Fibroblast of mammary gland (primary cell): ENCODE measurements around the gene CHKB.

ENCODE experiments used
- DNase-seq: peaks from one replicate; pipeline ENCODE4 v3.0.0-alpha.2; 2010; ENCODE audit warnings: low read depth
- H3K4me3 ChIP-seq: 2 replicates; pipeline ENCODE4 v1.5.1; 2011; ENCODE audit warnings: low read depth, mild to moderate bottlenecking, low read length, moderate library complexity; ENCODE audit not compliant: control insufficient read depth
- TF ChIP-seq, protein P1 (sequence below): conservative IDR thresholded peaks from 2 replicates; pipeline ENCODE4 v1.5.1; 2011; ENCODE audit warnings: low read depth, low read length, inconsistent platforms; ENCODE audit not compliant: control insufficient read depth, insufficient read depth

The CHKB gene

DNA sequence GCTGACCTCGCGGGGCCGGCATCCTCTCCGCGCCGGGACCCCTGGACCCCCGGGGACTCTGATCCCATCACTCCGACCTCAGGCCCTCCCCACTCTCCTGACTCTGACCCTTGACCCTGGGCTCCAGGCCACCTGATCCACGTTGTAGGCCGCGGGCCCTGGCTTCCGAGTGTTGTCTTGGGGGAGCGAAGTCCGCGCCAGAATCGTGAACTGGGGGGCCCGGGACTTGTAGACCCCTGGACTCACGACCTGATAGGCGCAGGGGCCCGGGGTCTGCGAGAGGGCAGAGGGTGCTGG, 52.1 kb downstream of the CHKB start:
- TF ChIP-seq, protein P1, sequence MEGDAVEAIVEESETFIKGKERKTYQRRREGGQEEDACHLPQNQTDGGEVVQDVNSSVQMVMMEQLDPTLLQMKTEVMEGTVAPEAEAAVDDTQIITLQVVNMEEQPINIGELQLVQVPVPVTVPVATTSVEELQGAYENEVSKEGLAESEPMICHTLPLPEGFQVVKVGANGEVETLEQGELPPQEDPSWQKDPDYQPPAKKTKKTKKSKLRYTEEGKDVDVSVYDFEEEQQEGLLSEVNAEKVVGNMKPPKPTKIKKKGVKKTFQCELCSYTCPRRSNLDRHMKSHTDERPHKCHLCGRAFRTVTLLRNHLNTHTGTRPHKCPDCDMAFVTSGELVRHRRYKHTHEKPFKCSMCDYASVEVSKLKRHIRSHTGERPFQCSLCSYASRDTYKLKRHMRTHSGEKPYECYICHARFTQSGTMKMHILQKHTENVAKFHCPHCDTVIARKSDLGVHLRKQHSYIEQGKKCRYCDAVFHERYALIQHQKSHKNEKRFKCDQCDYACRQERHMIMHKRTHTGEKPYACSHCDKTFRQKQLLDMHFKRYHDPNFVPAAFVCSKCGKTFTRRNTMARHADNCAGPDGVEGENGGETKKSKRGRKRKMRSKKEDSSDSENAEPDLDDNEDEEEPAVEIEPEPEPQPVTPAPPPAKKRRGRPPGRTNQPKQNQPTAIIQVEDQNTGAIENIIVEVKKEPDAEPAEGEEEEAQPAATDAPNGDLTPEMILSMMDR, result no peak
- H3K4me3 ChIP-seq, result peak overlapping the region; percentile 55
- no peak for DNase-seq

DNA sequence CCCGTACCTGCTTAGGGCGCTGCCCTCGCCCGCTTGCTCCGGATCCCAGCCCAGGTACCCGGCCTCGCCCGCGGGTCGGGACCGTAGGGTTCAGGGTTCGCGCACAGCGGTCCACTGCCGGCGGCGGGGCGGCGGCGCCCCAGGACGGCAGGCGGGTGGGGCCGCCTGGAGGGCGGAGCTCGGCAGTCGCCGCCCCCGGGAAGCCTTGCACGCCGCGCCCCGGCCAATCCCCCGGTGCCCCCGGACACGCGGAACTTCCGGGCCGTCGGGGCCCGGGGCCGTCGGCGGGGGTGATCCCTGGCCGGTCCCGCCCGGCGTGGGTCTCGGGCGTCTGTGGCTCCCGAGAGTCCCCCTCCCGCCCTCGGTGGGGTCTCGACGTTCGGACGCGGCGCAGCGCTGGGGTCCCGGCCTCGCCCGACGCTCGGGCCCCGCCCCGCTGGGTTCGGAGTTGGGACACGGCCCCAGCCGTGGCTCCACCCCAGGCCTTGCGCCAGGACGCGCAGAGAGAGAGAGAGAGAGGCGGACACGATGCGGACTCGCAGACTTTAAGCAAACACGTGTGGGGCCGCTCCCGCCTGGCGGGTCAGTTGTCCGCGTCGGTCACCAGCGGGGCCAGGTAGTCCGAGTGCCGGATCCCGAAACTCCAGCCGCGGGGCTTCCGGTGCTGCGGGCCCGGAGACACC, 52.6 kb downstream of the CHKB start, which contains the start of gene TYMP:
Gene TYMP (minus strand): TSS at position 116 of the 683 bp plus-strand sequence. CDS start 303 bp downstream, outside the sequence.
- TF ChIP-seq, protein P1, result no peak
- H3K4me3 ChIP-seq, result peak within 1 kb of the TSS; percentile 55
- DNase-seq, result peak; percentile 81

DNA sequence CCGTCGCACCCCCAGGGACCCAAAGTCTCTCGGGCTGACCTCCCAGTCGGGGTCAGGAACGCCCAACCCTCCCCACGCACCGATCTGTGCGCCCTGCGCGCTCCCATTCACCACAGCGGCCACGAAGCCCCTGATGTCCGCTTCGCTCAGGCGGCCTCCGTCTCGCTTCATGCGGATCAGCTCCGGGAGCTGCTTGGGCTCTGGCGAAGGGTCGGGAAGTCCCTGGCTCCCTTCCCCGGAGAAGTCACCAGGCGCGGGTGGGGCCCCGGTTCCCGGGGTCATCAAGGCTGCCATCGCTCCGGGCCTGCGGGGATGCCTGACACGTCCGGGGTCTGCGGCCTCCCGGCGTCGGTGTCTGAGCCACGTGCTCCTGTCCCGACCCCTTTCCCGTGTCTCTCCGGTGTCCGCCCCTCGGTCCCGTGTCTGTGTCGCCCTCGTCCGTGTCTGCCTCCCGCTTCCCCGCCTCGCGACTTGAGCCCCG, 53.2 kb downstream of the CHKB start:
- peak overlapping the region; percentile 52 for H3K4me3 ChIP-seq
- DNase-seq, result no peak
- TF ChIP-seq, protein P1, result no peak
